Measurements from ENCODE around the gene AMZ1.
"Not testable (repeated sequence)": the region's sequence is repeated elsewhere in the genome, so short reads cannot be mapped to it uniquely, and the experiment has no call there.

Gene AMZ1

GRCh38 chr7:2718296-2718965 is 30.4 kb downstream of the AMZ1 start:
- H3K9ac ChIP-seq (ENCODE audit: low read depth, low read length): no peak overlapping the region
- H3K9me3 ChIP-seq (replicated peaks; ENCODE audit: low read length): no peaks in the 10 kb centered on the region
- H3K4me3 ChIP-seq (ENCODE audit: low read length): no peak overlapping the region
- no peak overlapping the region for H3K4me2 ChIP-seq (ENCODE audit: low read length)
- H3K27me3 ChIP-seq (ENCODE audit: control insufficient read depth, insufficient read depth, low read length): no peaks in the 10 kb centered on the region
- peaks cover 8% of the 10 kb centered on the region for H3K4me1 ChIP-seq (ENCODE audit: control insufficient read depth, insufficient read depth, low read length)
- peaks cover 23% of the 10 kb centered on the region for H3K36me3 ChIP-seq (ENCODE audit: insufficient read depth, low read length)

- no peaks in the 10 kb centered on the region for H3K9me3 ChIP-seq (replicated peaks; ENCODE audit: low read length)
- H3K27me3 ChIP-seq (ENCODE audit: control insufficient read depth, insufficient read depth, low read length): no peaks in the 10 kb centered on the region
- H3K4me1 ChIP-seq (ENCODE audit: control insufficient read depth, insufficient read depth, low read length): peaks cover 8% of the 10 kb centered on the region
- no peak overlapping the region for H3K9ac ChIP-seq (ENCODE audit: low read depth, low read length)
- H3K4me2 ChIP-seq (ENCODE audit: low read length): no peak overlapping the region
- H3K4me3 ChIP-seq (ENCODE audit: low read length): no peak overlapping the region
- peaks cover 23% of the 10 kb centered on the region for H3K36me3 ChIP-seq (ENCODE audit: insufficient read depth, low read length)
Measured at GRCh38 chr7:2719007-2719406, 31.0 kb downstream of the AMZ1 start.

- Histone ChIP-seq H3K4me3 (ENCODE audit: low read length) (no peak overlapping the region), H3K4me1 (ENCODE audit: control insufficient read depth, insufficient read depth, low read length) (peaks cover 8% of the 10 kb centered on the region), H3K4me2 (ENCODE audit: low read length) (no peak overlapping the region), H3K36me3 (ENCODE audit: insufficient read depth, low read length) (peaks cover 23% of the 10 kb centered on the region), H3K27me3 (ENCODE audit: control insufficient read depth, insufficient read depth, low read length) (no peaks in the 10 kb centered on the region), H3K9me3 (replicated peaks; ENCODE audit: low read length) (no peaks in the 10 kb centered on the region), H3K9ac (ENCODE audit: low read depth, low read length) (no peak overlapping the region)
Measured at GRCh38 chr7:2720024-2720423, 32.0 kb downstream of the AMZ1 start.

- Histone ChIP-seq H3K4me2 (ENCODE audit: low read length) (no peak overlapping the region), H3K36me3 (ENCODE audit: insufficient read depth, low read length) (peaks cover 27% of the 10 kb centered on the region), H3K4me3 (ENCODE audit: low read length) (no peak overlapping the region), H3K4me1 (ENCODE audit: control insufficient read depth, insufficient read depth, low read length) (peaks cover 8% of the 10 kb centered on the region), H3K27me3 (ENCODE audit: control insufficient read depth, insufficient read depth, low read length) (no peaks in the 10 kb centered on the region), H3K9ac (ENCODE audit: low read depth, low read length) (no peak overlapping the region), H3K9me3 (replicated peaks; ENCODE audit: low read length) (no peaks in the 10 kb centered on the region)
Measured at GRCh38 chr7:2721842-2722241, 33.8 kb downstream of the AMZ1 start.

- no peaks in the 10 kb centered on the region for H3K27me3 ChIP-seq (ENCODE audit: control insufficient read depth, insufficient read depth, low read length)
- no peaks in the 10 kb centered on the region for H3K9me3 ChIP-seq (replicated peaks; ENCODE audit: low read length)
- H3K9ac ChIP-seq (ENCODE audit: low read depth, low read length): no peak overlapping the region
- no peak overlapping the region for H3K4me3 ChIP-seq (ENCODE audit: low read length)
- H3K4me2 ChIP-seq (ENCODE audit: low read length): no peak overlapping the region
- H3K4me1 ChIP-seq (ENCODE audit: control insufficient read depth, insufficient read depth, low read length): peaks cover 8% of the 10 kb centered on the region
- H3K36me3 ChIP-seq (ENCODE audit: insufficient read depth, low read length): peaks cover 27% of the 10 kb centered on the region
Measured at GRCh38 chr7:2722591-2722990, 34.6 kb downstream of the AMZ1 start.

GRCh38 chr7:2723138-2723850 is 35.3 kb downstream of the AMZ1 start:
- H3K9ac ChIP-seq (ENCODE audit: low read depth, low read length): no peak overlapping the region
- peaks cover 12% of the 10 kb centered on the region for H3K4me1 ChIP-seq (ENCODE audit: control insufficient read depth, insufficient read depth, low read length)
- no peaks in the 10 kb centered on the region for H3K27me3 ChIP-seq (ENCODE audit: control insufficient read depth, insufficient read depth, low read length)
- H3K36me3 ChIP-seq (ENCODE audit: insufficient read depth, low read length): peaks cover 20% of the 10 kb centered on the region
- H3K4me3 ChIP-seq (ENCODE audit: low read length): no peak overlapping the region
- no peaks in the 10 kb centered on the region for H3K9me3 ChIP-seq (replicated peaks; ENCODE audit: low read length)
- no peak overlapping the region for H3K4me2 ChIP-seq (ENCODE audit: low read length)

- not testable (repeated sequence) for H3K9me3 ChIP-seq (replicated peaks; ENCODE audit: low read length); H3K9ac ChIP-seq (ENCODE audit: low read depth, low read length); H3K4me2 ChIP-seq (ENCODE audit: low read length); H3K27me3 ChIP-seq (ENCODE audit: control insufficient read depth, insufficient read depth, low read length); H3K4me3 ChIP-seq (ENCODE audit: low read length)
- H3K4me1 ChIP-seq (ENCODE audit: control insufficient read depth, insufficient read depth, low read length): peaks cover 20% of the 10 kb centered on the region
- H3K36me3 ChIP-seq (ENCODE audit: insufficient read depth, low read length): peaks cover 18% of the 10 kb centered on the region
Measured at GRCh38 chr7:2724036-2724435, 36.0 kb downstream of the AMZ1 start.

GRCh38 chr7:2724453-2725177 is 36.6 kb downstream of the AMZ1 start:
- peaks cover 24% of the 10 kb centered on the region for H3K36me3 ChIP-seq (ENCODE audit: insufficient read depth, low read length)
- no peaks in the 10 kb centered on the region for H3K9me3 ChIP-seq (replicated peaks; ENCODE audit: low read length)
- H3K4me1 ChIP-seq (ENCODE audit: control insufficient read depth, insufficient read depth, low read length): peaks cover 26% of the 10 kb centered on the region
- H3K4me2 ChIP-seq (ENCODE audit: low read length): no peak overlapping the region
- H3K27me3 ChIP-seq (ENCODE audit: control insufficient read depth, insufficient read depth, low read length): no peaks in the 10 kb centered on the region
- no peak overlapping the region for H3K4me3 ChIP-seq (ENCODE audit: low read length)
- no peak overlapping the region for H3K9ac ChIP-seq (ENCODE audit: low read depth, low read length)

- Histone ChIP-seq H3K4me2 (ENCODE audit: low read length) (no peak overlapping the region), H3K27me3 (ENCODE audit: control insufficient read depth, insufficient read depth, low read length) (no peaks in the 10 kb centered on the region), H3K9me3 (replicated peaks; ENCODE audit: low read length) (no peaks in the 10 kb centered on the region), H3K4me1 (ENCODE audit: control insufficient read depth, insufficient read depth, low read length) (peaks cover 34% of the 10 kb centered on the region), H3K9ac (ENCODE audit: low read depth, low read length) (no peak overlapping the region), H3K36me3 (ENCODE audit: insufficient read depth, low read length) (peaks cover 23% of the 10 kb centered on the region), H3K4me3 (ENCODE audit: low read length) (no peak overlapping the region)
Measured at GRCh38 chr7:2725178-2726105, 37.4 kb downstream of the AMZ1 start.

- H3K4me2 ChIP-seq (ENCODE audit: low read length): no peak overlapping the region
- H3K9me3 ChIP-seq (replicated peaks; ENCODE audit: low read length): no peaks in the 10 kb centered on the region
- no peaks in the 10 kb centered on the region for H3K27me3 ChIP-seq (ENCODE audit: control insufficient read depth, insufficient read depth, low read length)
- no peak overlapping the region for H3K9ac ChIP-seq (ENCODE audit: low read depth, low read length)
- peaks cover 33% of the 10 kb centered on the region for H3K36me3 ChIP-seq (ENCODE audit: insufficient read depth, low read length)
- peaks cover 26% of the 10 kb centered on the region for H3K4me1 ChIP-seq (ENCODE audit: control insufficient read depth, insufficient read depth, low read length)
- no peak overlapping the region for H3K4me3 ChIP-seq (ENCODE audit: low read length)
Measured at GRCh38 chr7:2726316-2727018, 38.5 kb downstream of the AMZ1 start.
